ENCODE data around the gene AHCYL2. TPM values are rescaled to one million over a fixed set of nuclear protein-coding genes. Genes with fewer than 3 reads are reported as not detected.
"Not testable (repeated sequence)": the region's sequence is repeated elsewhere in the genome, so short reads cannot be mapped to it uniquely, and the experiment has no call there.

Gene AHCYL2
- total RNA-seq, 4 donors from 2014 or later, result 93.7 to 635 (median 551) TPM

DNA sequence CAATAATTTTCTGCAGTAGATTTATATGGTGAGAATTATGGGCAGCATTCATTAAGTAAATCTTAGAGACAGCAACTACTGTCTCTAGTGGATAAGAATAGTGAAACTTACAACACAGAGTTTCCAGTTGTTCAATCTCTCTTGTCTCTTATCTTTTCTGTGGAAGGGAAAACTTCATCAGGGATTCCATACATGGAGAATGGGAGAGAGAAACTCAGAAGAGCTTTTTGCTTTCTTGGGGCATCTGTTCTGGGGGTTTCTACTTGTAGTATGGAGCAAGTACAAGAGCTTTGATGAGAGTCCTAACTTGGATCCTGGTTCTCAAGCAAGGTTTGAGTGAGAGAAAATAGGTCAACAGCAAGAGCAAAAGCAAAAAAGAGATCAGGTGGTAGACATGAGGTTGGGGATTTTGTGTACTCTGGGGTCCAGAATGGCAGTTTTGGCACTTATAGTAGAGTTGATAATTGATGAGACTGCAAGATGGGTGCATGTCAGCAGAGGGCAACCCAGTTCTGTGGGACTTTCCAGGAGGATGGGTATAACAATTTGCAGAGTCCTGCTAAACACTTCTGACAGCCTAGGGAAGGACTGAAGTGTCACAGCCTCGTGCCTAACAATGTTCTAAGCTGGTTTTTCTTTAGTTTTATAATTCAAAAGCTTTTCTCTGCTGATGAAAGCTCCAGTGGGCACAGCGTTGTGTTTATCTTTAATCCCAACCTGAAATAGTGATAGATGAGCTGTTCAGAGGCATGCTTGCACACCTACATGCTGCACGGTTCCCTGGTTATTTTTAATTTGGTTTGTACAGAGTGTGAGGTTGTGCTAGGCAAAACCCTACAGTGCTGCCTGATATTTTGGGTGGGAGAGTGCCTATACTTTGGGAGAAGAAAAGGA lies 177.4 kb downstream of the AHCYL2 start:
- Histone ChIP-seq H3K36me3 (peaks cover 0 to 68% (median 25%) of the 10 kb centered on the region in 4 donors), H3K27me3 (no peaks in the 10 kb centered on the region), H3K4me1 (no peaks in the 10 kb centered on the region), H3K9me3 (no peaks in the 10 kb centered on the region), H3K4me3 (no peak overlapping the region), H3K27ac (no peak overlapping the region)
- WGBS, 2 donors (ENCODE audit: low coverage in 1 of 2), result 85% methylated on average over 3 of the region's 3 CpGs; no CpG with 5 or more reads in 1 of the 2 donors
- in situ Hi-C loops (cut with MboI; ENCODE audit: low pct_ligation_motif_present in 1 of 4, low pct_unique_long_range_greater_than_20kb in 1 of 4, low sequenced_read_pairs in 3 of 4), result no loop called here
- intact Hi-C loops (cut with DNase I; ENCODE audit: low total_unique reads), result no loop called here
- no peak for DNase-seq
- no peak for TF ChIP-seq POLR2AphosphoS5 (IDR thresholded peaks at IDR 0.05)
- TF ChIP-seq, protein P1, sequence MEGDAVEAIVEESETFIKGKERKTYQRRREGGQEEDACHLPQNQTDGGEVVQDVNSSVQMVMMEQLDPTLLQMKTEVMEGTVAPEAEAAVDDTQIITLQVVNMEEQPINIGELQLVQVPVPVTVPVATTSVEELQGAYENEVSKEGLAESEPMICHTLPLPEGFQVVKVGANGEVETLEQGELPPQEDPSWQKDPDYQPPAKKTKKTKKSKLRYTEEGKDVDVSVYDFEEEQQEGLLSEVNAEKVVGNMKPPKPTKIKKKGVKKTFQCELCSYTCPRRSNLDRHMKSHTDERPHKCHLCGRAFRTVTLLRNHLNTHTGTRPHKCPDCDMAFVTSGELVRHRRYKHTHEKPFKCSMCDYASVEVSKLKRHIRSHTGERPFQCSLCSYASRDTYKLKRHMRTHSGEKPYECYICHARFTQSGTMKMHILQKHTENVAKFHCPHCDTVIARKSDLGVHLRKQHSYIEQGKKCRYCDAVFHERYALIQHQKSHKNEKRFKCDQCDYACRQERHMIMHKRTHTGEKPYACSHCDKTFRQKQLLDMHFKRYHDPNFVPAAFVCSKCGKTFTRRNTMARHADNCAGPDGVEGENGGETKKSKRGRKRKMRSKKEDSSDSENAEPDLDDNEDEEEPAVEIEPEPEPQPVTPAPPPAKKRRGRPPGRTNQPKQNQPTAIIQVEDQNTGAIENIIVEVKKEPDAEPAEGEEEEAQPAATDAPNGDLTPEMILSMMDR (IDR thresholded peaks at IDR 0.05), result no peak
- no peak for TF ChIP-seq EP300 (IDR thresholded peaks at IDR 0.05; ENCODE audit: low read depth)
- TF ChIP-seq POLR2A (IDR thresholded peaks at IDR 0.05), result no peak

DNA sequence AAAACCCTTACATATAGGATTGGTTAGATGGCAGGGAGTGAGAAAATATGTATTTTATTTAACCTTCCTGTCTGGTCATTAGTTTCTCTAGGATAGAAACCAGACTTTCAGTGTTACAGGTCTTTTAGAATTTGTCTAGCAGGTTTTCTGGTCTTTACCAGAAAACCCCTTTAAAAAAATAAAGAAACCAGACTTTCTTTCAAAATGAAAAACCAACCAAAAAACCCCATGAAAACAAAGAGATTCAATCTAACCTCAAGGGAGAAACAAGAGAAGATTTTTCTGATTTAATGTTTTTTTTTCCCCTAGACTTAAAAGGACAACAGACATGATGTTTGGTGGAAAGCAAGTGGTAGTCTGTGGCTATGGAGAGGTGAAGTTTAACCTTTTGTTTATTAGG lies 180.7 kb downstream of the AHCYL2 start:
- H3K4me1 ChIP-seq, result no peaks in the 10 kb centered on the region
- H3K9me3 ChIP-seq, result no peaks in the 10 kb centered on the region
- no peak overlapping the region for H3K27ac ChIP-seq
- in situ Hi-C loops (cut with MboI; ENCODE audit: low pct_ligation_motif_present in 1 of 4, low pct_unique_long_range_greater_than_20kb in 1 of 4, low sequenced_read_pairs in 3 of 4) (no loop called here), intact Hi-C loops (cut with DNase I; ENCODE audit: low total_unique reads) (no loop called here)
- DNase-seq, result no peak
- H3K4me3 ChIP-seq, result no peak overlapping the region
- H3K27me3 ChIP-seq, result no peaks in the 10 kb centered on the region
- TF ChIP-seq POLR2A (IDR thresholded peaks at IDR 0.05), result no peak
- TF ChIP-seq POLR2AphosphoS5 (IDR thresholded peaks at IDR 0.05), result no peak
- TF ChIP-seq EP300 (IDR thresholded peaks at IDR 0.05; ENCODE audit: low read depth), result no peak
- TF ChIP-seq, protein P1 (IDR thresholded peaks at IDR 0.05), result no peak
- peaks cover 0 to 65% (median 33%) of the 10 kb centered on the region in 4 donors for H3K36me3 ChIP-seq

GRCh38 chr7:129410238-129410637 lies 185.4 kb downstream of the AHCYL2 start:
- in situ Hi-C loops (cut with MboI; ENCODE audit: low pct_ligation_motif_present in 1 of 4, low pct_unique_long_range_greater_than_20kb in 1 of 4, low sequenced_read_pairs in 3 of 4); H3K27me3 ChIP-seq; H3K4me1 ChIP-seq; H3K9me3 ChIP-seq; H3K4me3 ChIP-seq; H3K27ac ChIP-seq; intact Hi-C loops (cut with DNase I; ENCODE audit: low total_unique reads); DNase-seq: not testable (repeated sequence)
- WGBS, 2 donors (ENCODE audit: low coverage in 1 of 2), result 79 to 81% methylated on average over 5 to 8 of the region's 8 CpGs
- peaks cover 0 to 65% (median 33%) of the 10 kb centered on the region in 4 donors for H3K36me3 ChIP-seq

- Histone ChIP-seq H3K4me3 (no peak overlapping the region), H3K36me3 (peaks cover 0 to 59% (median 27%) of the 10 kb centered on the region in 4 donors), H3K4me1 (no peaks in the 10 kb centered on the region), H3K27ac (no peak overlapping the region), H3K27me3 (no peaks in the 10 kb centered on the region), H3K9me3 (no peaks in the 10 kb centered on the region)
- TF ChIP-seq, protein P1 (IDR thresholded peaks at IDR 0.05), result no peak
- TF ChIP-seq POLR2A (IDR thresholded peaks at IDR 0.05) (no peak), POLR2AphosphoS5 (IDR thresholded peaks at IDR 0.05) (no peak), EP300 (IDR thresholded peaks at IDR 0.05; ENCODE audit: low read depth) (no peak)
- no peak for DNase-seq
- in situ Hi-C loops (cut with MboI; ENCODE audit: low pct_ligation_motif_present in 1 of 4, low pct_unique_long_range_greater_than_20kb in 1 of 4, low sequenced_read_pairs in 3 of 4) (no loop called here), intact Hi-C loops (cut with DNase I; ENCODE audit: low total_unique reads) (no loop called here)
- 94 to 95% methylated on average over 2 to 4 of the region's 4 CpGs for WGBS, 2 donors (ENCODE audit: low coverage in 1 of 2)
Measured at GRCh38 chr7:129412501-129412900, 187.7 kb downstream of the AHCYL2 start.
